HG03571 (cell line): ENCODE data around the gene VSNL1.

Experiments used
- ATAC-seq: cut with Tn5 transposase; IDR thresholded peaks from one replicate; pipeline ENCODE4 v1.9.1; 2021; ENCODE audit not compliant: unreplicated experiment

Gene VSNL1

GRCh38 chr2:17688600-17688999 lies 148.1 kb downstream of the VSNL1 start:
- no peak for ATAC-seq

- no peak for ATAC-seq
These were observed 148.5 kb downstream of the VSNL1 start for GRCh38 chr2:17689010-17689409.

- ATAC-seq: no peak
These were observed 150.3 kb downstream of the VSNL1 start for GRCh38 chr2:17690776-17691175.
